HG02759 (cell line): ENCODE results near the gene CYP27A1.
"Not testable (repeated sequence)": the region's sequence is repeated elsewhere in the genome, so short reads cannot be mapped to it uniquely, and the experiment has no call there.

Experiments used
- ATAC-seq: cut with Tn5 transposase; IDR thresholded peaks from one replicate; pipeline ENCODE4 v1.9.1; 2021; ENCODE audit warnings: mild to moderate bottlenecking, moderate library complexity; ENCODE audit not compliant: unreplicated experiment

The CYP27A1 gene

GRCh38 chr2:218772759-218773158 lies 9.2 kb upstream of the CYP27A1 start:
- ATAC-seq = not testable (repeated sequence)

- no peak for ATAC-seq
Measured at GRCh38 chr2:218773881-218774280, 8.1 kb upstream of the CYP27A1 start.

- ATAC-seq = no peak
Measured at GRCh38 chr2:218776488-218776887, 5.5 kb upstream of the CYP27A1 start.

- ATAC-seq = no peak
Measured at GRCh38 chr2:218777276-218777990, 4.5 kb upstream of the CYP27A1 start.

GRCh38 chr2:218780046-218780445 lies 1.9 kb upstream of the CYP27A1 start:
- no peak for ATAC-seq

GRCh38 chr2:218780851-218781690 lies 876 bp upstream of the CYP27A1 start:
- no peak for ATAC-seq

- ATAC-seq = no peak
Measured at GRCh38 chr2:218782528-218782844, 539 bp downstream of the CYP27A1 start.

GRCh38 chr2:218783688-218784087 lies 1.7 kb downstream of the CYP27A1 start:
- ATAC-seq = no peak

- ATAC-seq = no peak
Measured at GRCh38 chr2:218785103-218785502, 3.2 kb downstream of the CYP27A1 start.

GRCh38 chr2:218786133-218786532 lies 4.2 kb downstream of the CYP27A1 start:
- ATAC-seq = no peak

GRCh38 chr2:218788529-218789255 lies 6.7 kb downstream of the CYP27A1 start:
- ATAC-seq = no peak

GRCh38 chr2:218792433-218792832 lies 10.5 kb downstream of the CYP27A1 start:
- no peak for ATAC-seq

- ATAC-seq = no peak
Measured at GRCh38 chr2:218796691-218797090, 14.7 kb downstream of the CYP27A1 start.

GRCh38 chr2:218798767-218799504 lies 17.0 kb downstream of the CYP27A1 start:
- ATAC-seq = no peak

GRCh38 chr2:218799990-218800389 lies 18.0 kb downstream of the CYP27A1 start:
- no peak for ATAC-seq

- ATAC-seq = no peak
Measured at GRCh38 chr2:218802386-218802994, 20.5 kb downstream of the CYP27A1 start.

GRCh38 chr2:218804817-218805216 lies 22.9 kb downstream of the CYP27A1 start:
- ATAC-seq = no peak

GRCh38 chr2:218805627-218806026 lies 23.7 kb downstream of the CYP27A1 start:
- ATAC-seq = no peak

GRCh38 chr2:218806346-218806978 lies 24.5 kb downstream of the CYP27A1 start:
- peak; percentile 59 for ATAC-seq

GRCh38 chr2:218807626-218808025 lies 25.7 kb downstream of the CYP27A1 start:
- ATAC-seq = no peak
